Muscle layer of colon (tissue), 2 donors: ENCODE data around the gene TKT.

Experiments
- H3K27ac ChIP-seq: one replicate; pipeline ENCODE4 v1.7.0; 2013; ENCODE audit warnings: low read depth, mild to moderate bottlenecking, low read length, moderate library complexity
- H3K27me3 ChIP-seq, 2 donors: one replicate each; pipeline ENCODE4 v1.7.0; 2013; ENCODE audit warnings: low read length in 2 of 2, mild to moderate bottlenecking in 2 of 2; ENCODE audit not compliant: insufficient read depth in 2 of 2, control insufficient read depth in 1 of 2
- H3K36me3 ChIP-seq: one replicate; pipeline ENCODE4 v1.7.0; 2013; ENCODE audit warnings: mild to moderate bottlenecking, low read length; ENCODE audit not compliant: insufficient read depth
- H3K4me1 ChIP-seq: one replicate; pipeline ENCODE4 v1.7.0; 2013; ENCODE audit warnings: mild to moderate bottlenecking, low read length; ENCODE audit not compliant: insufficient read depth
- H3K4me3 ChIP-seq, 2 donors: one replicate each; pipeline ENCODE4 v1.7.0; 2013; ENCODE audit warnings: low read length in 2 of 2, low read depth in 1 of 2, mild to moderate bottlenecking in 1 of 2, moderate library complexity in 1 of 2
- H3K9ac ChIP-seq: one replicate; pipeline ENCODE4 v1.7.0; 2013; ENCODE audit warnings: low read length
- H3K9me3 ChIP-seq: one replicate; pipeline ENCODE4 v1.7.0; 2013; ENCODE audit warnings: mild to moderate bottlenecking, low read length
- donor health status: abdominal sarcoma.
- donor health status: Adenocarcinoma of cecum.

Gene TKT

DNA sequence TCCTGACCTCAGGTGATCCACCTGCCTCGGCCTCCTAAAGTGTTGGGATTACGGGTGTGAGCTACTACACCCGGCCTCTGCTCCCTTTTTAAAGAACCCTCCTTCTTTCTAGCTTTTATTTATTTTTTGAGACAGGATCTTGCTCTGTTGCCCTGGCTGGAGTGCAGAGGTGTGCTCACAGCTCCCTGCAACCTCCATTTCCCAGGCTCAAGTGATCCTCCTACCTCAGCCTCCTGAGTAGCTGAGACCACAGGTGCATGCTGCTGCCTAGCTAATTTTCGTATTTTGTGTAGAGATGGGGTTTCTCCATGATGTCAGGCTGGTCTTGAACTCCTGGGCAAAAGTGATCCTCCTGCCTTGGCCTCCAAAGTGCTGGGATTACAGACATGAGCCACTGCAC is 34.5 kb downstream of the TKT start:
- Histone ChIP-seq H3K27me3 (no peaks in the 10 kb centered on the region), H3K9ac (no peak overlapping the region), H3K4me1 (no peaks in the 10 kb centered on the region), H3K36me3 (peaks cover 26% of the 10 kb centered on the region), H3K9me3 (no peaks in the 10 kb centered on the region), H3K4me3 (no peak overlapping the region), H3K27ac (no peak overlapping the region)

DNA sequence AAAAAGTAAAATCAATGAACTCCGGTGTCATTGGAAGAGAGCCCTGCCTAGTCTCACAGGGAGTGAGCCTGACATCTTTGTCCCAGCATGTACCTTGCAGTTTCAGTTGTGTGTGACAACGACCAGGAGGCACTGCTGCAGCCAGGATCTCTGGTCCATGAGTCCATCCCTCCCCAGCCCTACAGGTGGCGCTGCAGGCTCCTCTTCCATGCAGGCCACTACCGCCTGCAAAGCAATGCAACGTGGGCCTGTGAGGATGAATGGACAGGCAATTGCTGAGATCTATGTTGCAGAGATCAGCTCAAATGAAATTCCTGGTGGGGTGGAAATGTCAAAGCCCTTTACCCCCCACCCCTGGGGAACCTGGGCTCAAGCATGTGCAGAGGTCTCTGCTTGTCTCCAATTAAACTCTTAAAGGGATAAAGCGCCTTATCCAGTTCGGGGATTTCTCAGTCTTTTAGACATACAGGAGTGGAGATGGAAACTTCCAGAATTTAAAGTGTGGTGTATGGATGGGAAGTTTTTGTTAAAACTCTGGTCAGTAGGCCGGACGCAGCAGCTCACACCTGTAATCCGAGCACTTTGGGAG is 35.8 kb downstream of the TKT start:
- H3K36me3 ChIP-seq: peaks cover 14% of the 10 kb centered on the region
- no peaks in the 10 kb centered on the region for H3K9me3 ChIP-seq
- H3K27me3 ChIP-seq: no peaks in the 10 kb centered on the region
- no peak overlapping the region for H3K9ac ChIP-seq
- H3K4me1 ChIP-seq: no peaks in the 10 kb centered on the region
- no peak overlapping the region for H3K4me3 ChIP-seq
- H3K27ac ChIP-seq: no peak overlapping the region

DNA sequence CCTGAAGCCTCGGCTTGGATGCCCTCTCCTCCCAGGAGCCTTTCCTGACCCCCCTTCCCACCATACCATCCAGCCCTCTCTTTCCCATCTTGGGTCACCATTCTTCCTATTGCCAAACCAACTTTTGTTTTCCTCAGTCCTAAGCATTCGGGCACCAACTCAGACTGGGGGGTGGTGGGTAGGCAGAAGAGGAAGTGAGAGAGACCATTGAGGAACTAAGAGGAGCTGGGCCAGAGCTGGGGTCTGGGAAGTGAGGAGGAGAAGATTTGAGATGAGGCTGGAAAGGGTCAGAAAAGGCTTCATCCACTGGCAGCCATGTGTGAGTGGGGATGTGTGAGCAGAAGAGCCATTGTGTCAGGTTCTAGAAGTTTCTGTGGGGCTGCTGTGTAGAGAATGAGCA is 37.7 kb downstream of the TKT start:
- H3K27ac ChIP-seq: no peak overlapping the region
- no peak overlapping the region for H3K4me3 ChIP-seq
- H3K4me1 ChIP-seq: no peaks in the 10 kb centered on the region
- no peak overlapping the region for H3K9ac ChIP-seq
- H3K9me3 ChIP-seq: no peaks in the 10 kb centered on the region
- H3K27me3 ChIP-seq: no peaks in the 10 kb centered on the region
- H3K36me3 ChIP-seq: no peaks in the 10 kb centered on the region

DNA sequence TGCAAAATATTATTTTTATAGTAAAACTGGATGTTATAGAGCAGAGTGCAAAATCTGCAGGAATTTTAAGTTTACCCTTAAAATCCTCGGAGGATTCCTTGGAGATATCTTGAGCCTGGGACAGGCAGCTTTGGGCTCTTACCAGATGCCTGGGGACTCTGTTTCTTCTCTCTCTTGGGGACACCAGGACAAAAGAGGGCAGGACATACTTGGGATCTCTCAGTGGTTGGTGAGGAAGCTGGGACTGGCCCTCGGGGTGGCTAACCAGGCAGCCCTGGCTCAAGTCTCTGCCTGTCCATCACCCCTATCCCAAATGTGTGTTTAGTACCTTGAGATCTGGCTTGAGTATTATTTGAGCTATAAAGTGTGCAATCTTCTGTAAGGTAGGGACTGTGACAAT is 38.6 kb downstream of the TKT start:
- Histone ChIP-seq H3K27ac (no peak overlapping the region), H3K36me3 (no peaks in the 10 kb centered on the region), H3K4me3 (no peak overlapping the region), H3K9ac (no peak overlapping the region), H3K9me3 (no peaks in the 10 kb centered on the region), H3K4me1 (no peaks in the 10 kb centered on the region), H3K27me3 (no peaks in the 10 kb centered on the region)

DNA sequence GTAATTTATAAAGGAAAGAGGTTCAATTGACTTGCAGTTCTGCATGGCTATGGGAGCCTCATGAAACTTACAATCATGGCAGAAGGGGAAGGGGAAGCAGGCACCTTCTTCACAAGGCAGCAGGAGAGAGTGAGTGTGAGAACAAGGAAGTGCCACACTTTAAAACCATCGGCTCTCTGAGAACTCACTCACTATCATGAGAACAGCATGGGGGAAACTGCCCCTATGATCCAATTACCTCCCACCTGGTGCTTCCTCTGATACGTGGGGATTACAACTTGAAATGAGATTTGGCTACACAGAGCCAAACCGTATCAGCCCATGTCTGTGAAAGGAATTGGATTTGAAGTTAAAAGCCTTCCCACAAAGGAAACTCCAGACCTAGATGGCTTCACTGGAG is 39.1 kb downstream of the TKT start:
- no peak overlapping the region for H3K27ac ChIP-seq
- H3K4me3 ChIP-seq: no peak overlapping the region

DNA sequence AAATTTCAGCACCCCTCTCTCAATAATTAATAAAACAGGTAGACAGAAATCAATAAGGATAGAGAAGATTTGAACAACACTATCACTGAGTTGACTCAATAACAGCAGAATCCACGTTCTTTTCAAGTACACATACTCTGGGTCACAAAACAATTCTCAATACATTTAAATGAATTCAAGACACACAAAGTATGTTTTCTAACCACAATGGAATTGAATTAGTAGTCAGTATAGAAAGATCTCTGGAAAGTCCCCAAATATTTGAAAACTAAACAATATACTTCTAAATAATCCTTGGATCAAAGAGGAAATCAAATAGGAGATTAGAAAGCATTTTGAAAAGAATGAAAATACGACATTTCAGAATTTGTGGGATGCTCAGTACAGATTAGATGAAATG is 40.0 kb downstream of the TKT start:
- no peaks in the 10 kb centered on the region for H3K36me3 ChIP-seq
- no peak overlapping the region for H3K27ac ChIP-seq
- no peaks in the 10 kb centered on the region for H3K4me1 ChIP-seq

More for the DNA sequence above, 39.1 kb downstream of the TKT start:
- Histone ChIP-seq H3K36me3 (no peaks in the 10 kb centered on the region), H3K27me3 (no peaks in the 10 kb centered on the region), H3K9ac (no peak overlapping the region), H3K4me1 (no peaks in the 10 kb centered on the region), H3K9me3 (no peaks in the 10 kb centered on the region)

DNA sequence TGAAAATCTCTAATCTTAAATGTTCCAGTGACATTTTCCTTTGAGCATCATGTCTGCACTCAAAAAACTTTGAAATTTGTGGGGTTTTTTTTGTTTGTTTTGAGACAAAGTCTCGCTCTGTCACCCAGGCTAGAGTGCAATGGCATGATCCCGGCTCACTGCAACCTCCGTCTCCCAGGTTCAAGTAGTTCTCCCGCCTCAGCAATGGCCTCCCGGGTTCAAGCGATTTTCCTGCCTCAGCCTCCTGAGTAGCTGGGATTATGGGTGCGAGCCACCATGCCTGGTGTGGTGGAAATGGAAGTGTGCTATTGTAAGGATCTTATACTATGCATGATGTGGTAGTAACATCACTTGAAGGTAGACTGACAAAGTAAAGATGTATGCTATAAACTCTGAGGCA is 42.5 kb downstream of the TKT start:
- Histone ChIP-seq H3K36me3 (no peaks in the 10 kb centered on the region), H3K27ac (no peak overlapping the region)

More for the DNA sequence above, 40.0 kb downstream of the TKT start:
- Histone ChIP-seq H3K9me3 (no peaks in the 10 kb centered on the region), H3K4me3 (no peak overlapping the region), H3K9ac (no peak overlapping the region), H3K27me3 (no peaks in the 10 kb centered on the region)

DNA sequence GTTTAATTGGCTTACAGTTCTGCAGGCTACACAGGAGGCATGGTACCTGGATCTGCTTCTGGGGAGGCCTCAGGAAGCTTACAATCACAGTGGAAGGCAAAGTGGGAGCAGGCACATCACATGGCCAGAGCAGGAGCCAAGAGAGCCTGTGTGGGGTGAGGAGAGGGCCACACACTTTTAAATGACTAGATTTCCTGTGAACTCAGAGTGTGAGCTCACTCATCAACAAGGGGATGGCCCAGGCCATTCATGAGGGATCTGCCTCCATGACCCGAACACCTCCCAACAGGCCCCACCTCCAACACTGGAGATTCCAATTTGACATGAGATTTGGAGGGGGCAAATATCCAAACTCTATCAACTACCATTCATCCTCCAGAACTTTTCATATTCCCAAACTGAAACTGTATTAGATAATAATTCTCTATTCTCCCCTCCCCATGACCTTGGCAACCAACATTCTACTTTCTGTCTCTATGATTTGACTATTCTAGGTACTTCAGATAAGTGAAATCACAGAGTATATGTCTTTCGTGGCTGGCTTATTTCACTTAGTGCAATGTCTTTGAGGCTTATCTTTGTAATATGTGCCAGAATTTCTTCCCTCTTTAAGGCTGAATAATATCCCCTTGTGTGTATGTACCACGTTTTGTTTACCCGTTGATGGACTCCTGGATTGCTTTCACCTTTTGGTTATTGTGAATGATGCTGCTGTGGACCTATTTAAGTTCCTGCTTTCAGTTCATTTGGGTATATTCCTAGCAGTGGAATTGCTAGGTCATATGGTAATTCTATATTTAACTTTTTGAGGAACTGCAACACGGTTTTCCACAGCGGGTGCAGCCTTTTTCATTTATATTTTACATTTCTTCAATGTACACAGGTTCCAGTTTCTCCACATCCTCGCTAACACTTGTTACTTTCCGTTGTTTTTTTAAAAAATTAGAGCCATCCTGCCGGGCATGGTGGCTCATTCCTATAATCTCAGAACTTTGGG is 43.8 kb downstream of the TKT start:
- Histone ChIP-seq H3K27ac (no peak overlapping the region), H3K4me1 (no peaks in the 10 kb centered on the region), H3K36me3 (no peaks in the 10 kb centered on the region), H3K27me3 (no peaks in the 10 kb centered on the region), H3K9ac (no peak overlapping the region), H3K9me3 (no peaks in the 10 kb centered on the region), H3K4me3 (no peak overlapping the region)

More for the DNA sequence above, 42.5 kb downstream of the TKT start:
- Histone ChIP-seq H3K4me3 (no peak overlapping the region), H3K27me3 (no peaks in the 10 kb centered on the region), H3K9me3 (no peaks in the 10 kb centered on the region), H3K4me1 (no peaks in the 10 kb centered on the region), H3K9ac (no peak overlapping the region)

DNA sequence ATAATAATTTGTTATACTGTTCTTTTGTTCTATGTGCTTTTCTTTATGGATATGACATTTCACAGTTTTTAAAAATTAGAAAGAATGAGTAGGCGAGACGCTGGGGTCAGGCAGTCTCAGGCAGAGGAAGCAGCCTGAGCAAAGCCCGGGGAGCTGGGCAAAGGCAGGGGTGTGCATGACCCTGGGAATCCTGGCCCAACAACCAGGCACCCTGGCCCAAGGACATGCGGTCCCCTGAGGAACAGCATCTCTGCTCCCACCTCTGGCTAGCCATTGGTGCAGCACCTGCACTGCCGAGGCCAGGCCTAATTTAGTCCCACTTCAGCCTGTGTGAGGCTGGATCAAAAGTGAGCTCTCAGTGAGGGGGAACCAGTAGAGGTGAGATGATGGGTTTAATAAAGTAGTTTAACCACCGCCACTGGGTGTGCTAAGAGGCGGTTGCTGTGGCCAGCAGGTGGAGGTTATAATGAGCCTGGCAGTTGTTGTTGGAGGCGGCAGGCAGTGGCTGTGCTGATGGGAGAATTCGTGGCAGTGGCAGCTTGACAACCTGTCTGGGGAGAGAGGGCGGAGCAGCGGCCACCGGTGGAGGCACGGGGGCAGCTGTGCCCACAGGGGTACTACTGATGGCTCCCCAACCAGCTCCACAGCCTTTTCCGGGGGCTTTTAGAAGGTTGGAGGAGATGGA is 53.3 kb downstream of the TKT start:
- no peaks in the 10 kb centered on the region for H3K4me1 ChIP-seq
- H3K27me3 ChIP-seq: no peaks in the 10 kb centered on the region
- no peaks in the 10 kb centered on the region for H3K36me3 ChIP-seq
- H3K4me3 ChIP-seq: no peak overlapping the region
- H3K27ac ChIP-seq: no peak overlapping the region
- no peak overlapping the region for H3K9ac ChIP-seq
- no peaks in the 10 kb centered on the region for H3K9me3 ChIP-seq

DNA sequence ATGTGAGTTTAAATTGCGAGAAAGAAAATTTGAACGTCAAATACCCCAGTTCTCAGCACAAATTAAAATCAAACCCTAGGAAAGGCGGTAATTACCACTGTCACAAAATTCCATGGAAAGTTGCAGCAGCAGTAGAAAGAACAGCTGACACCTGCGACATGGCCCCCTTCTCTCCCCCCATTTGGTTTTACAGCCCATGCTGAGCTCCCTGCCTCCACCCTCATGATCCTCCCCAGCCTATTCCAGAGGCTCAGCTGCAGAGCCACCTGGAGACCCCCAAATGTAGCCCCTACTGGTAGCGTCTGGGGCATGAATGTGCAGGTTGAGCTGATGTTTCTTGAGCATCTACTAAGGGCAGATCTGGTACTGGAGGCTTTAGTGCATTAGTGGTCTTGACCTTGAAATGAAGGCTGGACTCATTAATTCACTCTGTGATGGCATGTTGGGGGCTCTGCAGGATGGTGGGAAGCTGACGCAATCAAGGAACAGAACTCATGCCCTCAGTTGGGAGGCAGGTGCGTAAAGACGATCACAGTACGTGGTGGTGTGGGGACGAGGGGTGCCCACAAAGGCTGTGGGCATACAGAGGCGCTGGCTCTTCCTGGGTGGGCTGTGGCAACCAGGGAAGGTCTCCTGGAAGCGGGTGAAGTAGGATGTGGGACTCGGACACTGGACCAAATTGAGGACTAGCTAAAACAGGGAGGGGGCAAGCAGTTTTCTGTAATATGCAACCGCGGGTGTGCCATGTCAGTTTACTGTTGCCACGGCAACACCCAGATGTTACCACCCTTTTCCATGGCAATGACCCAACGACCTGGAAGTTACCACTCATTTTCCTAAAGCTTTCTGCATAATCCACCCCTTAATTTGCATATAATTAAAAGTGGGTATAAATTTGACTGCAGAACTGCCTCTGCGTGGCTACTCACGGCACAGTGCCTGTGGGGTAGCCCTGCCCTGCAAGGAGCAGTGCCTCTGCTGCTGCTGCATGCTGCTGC is 55.0 kb downstream of the TKT start:
- no peak overlapping the region for H3K27ac ChIP-seq
- peaks cover 1% of the 10 kb centered on the region for H3K4me1 ChIP-seq
- H3K27me3 ChIP-seq: no peaks in the 10 kb centered on the region
- H3K9me3 ChIP-seq: no peaks in the 10 kb centered on the region
- H3K36me3 ChIP-seq: no peaks in the 10 kb centered on the region
- H3K4me3 ChIP-seq: no peak overlapping the region
- no peak overlapping the region for H3K9ac ChIP-seq
